SU-DHL-6 (cell line): ENCODE results near the gene LAD1.

ENCODE experiments used
- H2AFZ ChIP-seq: fragments of 200-600 bp; sonication (generic); 2 replicates; pipeline ENCODE4 v1.6.1; 2014; ENCODE audit warnings: low read depth, mild to moderate bottlenecking, moderate library complexity, mixed read lengths, antibody characterized with exemption, low read length; ENCODE audit not compliant: severe bottlenecking
- H3F3A ChIP-seq: fragments of 200-600 bp; shearing (Covaris generic); 2 replicates; pipeline ENCODE4 v1.6.0; 2016; ENCODE audit warnings: antibody characterized with exemption, mild to moderate bottlenecking; ENCODE audit not compliant: insufficient read depth
- H3K27ac ChIP-seq: fragments of 200-600 bp; sonication (generic); 2 replicates; pipeline ENCODE4 v1.5.1; 2016; ENCODE audit warnings: low read depth, mild to moderate bottlenecking, low read length, moderate library complexity, mixed read lengths
- H3K27me3 ChIP-seq: fragments of 200-600 bp; sonication (generic), shearing (Covaris generic); 2 replicates; pipeline ENCODE4 v1.6.0; 2014; ENCODE audit warnings: mild to moderate bottlenecking, low read length
- H3K36me3 ChIP-seq: fragments of 200-600 bp; sonication (generic); 2 replicates; pipeline ENCODE4 v1.6.1; 2014; ENCODE audit warnings: mild to moderate bottlenecking, low read length, mixed read lengths
- H3K4me2 ChIP-seq: fragments of 300-600, 200-600 bp; shearing (Covaris generic), sonication (generic); 2 replicates; pipeline ENCODE4 v1.6.0; 2014; ENCODE audit warnings: low read length, low read depth, mild to moderate bottlenecking; ENCODE audit not compliant: poor library complexity, severe bottlenecking
- H3K4me3 ChIP-seq: fragments of 200-600 bp; sonication (generic); 2 replicates; pipeline ENCODE4 v1.5.1; 2014; ENCODE audit warnings: antibody characterized with exemption, low read length, mild to moderate bottlenecking, mixed read lengths; ENCODE audit not compliant: insufficient read depth, poor library complexity, severe bottlenecking
- H3K79me2 ChIP-seq: fragments of 200-600 bp; sonication (generic); 2 replicates; pipeline ENCODE4 v1.6.1; 2014; ENCODE audit warnings: mild to moderate bottlenecking, low read length, moderate library complexity; ENCODE audit not compliant: insufficient read depth
- H3K9ac ChIP-seq: fragments of 200-600 bp; sonication (generic); 2 replicates; pipeline ENCODE4 v1.7.0; 2014; ENCODE audit warnings: mild to moderate bottlenecking, low read length
- H3K9me2 ChIP-seq: fragments of 200-600 bp; sonication (generic); replicated peaks from 2 replicates; pipeline ENCODE4 v1.6.1; 2014; ENCODE audit warnings: low read length; ENCODE audit not compliant: insufficient read depth
- H3K9me3 ChIP-seq: fragments of 200-600 bp; sonication (generic); 2 replicates; pipeline ENCODE4 v1.6.1; 2014; ENCODE audit warnings: low read length, mixed read lengths; ENCODE audit not compliant: insufficient read depth
- H4K20me1 ChIP-seq: fragments of 200-600 bp; sonication (generic); 2 replicates; pipeline ENCODE4 v1.6.1; 2014; ENCODE audit warnings: low read depth, mild to moderate bottlenecking, antibody characterized with exemption, low read length, moderate library complexity, mixed read lengths
- EZH2phosphoT487 ChIP-seq: fragments of 200-600 bp; sonication (generic), shearing (Covaris generic); conservative IDR thresholded peaks from 2 replicates; pipeline ENCODE4 v1.6.1; 2018; ENCODE audit warnings: mild to moderate bottlenecking, antibody characterized with exemption, low read length, moderate library complexity, mixed read lengths
- TF ChIP-seq, protein P1 (sequence below): fragments of 200-600 bp; sonication (generic); IDR thresholded peaks from one replicate; pipeline ENCODE4 v1.5.1; 2017; ENCODE audit warnings: antibody characterized with exemption, mild to moderate bottlenecking, low read length, moderate library complexity; ENCODE audit not compliant: insufficient read depth, poor library complexity, severe bottlenecking

LAD1 gene

DNA sequence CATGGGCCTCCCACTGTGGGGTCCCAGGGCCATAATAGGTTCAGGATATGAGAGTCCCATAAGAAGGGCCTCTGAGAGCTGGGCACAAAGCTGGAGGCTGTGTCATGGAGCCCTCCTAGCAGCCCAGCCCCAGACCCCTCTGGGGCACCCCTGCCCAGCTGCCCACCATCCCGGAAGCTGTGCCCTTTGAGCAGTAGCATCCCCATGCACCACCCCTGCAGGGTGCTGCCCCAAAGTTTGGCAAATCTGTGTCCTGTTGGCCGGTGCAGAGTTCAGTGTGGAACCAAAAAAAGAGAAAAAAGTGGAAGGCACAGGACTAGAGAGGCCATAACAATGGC lies 39.3 kb downstream of the LAD1 start:
- H3K9me3 ChIP-seq: no peaks in the 10 kb centered on the region
- H2AFZ ChIP-seq: no peak overlapping the region
- TF ChIP-seq, protein P1, sequence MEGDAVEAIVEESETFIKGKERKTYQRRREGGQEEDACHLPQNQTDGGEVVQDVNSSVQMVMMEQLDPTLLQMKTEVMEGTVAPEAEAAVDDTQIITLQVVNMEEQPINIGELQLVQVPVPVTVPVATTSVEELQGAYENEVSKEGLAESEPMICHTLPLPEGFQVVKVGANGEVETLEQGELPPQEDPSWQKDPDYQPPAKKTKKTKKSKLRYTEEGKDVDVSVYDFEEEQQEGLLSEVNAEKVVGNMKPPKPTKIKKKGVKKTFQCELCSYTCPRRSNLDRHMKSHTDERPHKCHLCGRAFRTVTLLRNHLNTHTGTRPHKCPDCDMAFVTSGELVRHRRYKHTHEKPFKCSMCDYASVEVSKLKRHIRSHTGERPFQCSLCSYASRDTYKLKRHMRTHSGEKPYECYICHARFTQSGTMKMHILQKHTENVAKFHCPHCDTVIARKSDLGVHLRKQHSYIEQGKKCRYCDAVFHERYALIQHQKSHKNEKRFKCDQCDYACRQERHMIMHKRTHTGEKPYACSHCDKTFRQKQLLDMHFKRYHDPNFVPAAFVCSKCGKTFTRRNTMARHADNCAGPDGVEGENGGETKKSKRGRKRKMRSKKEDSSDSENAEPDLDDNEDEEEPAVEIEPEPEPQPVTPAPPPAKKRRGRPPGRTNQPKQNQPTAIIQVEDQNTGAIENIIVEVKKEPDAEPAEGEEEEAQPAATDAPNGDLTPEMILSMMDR: no peak
- TF ChIP-seq EZH2phosphoT487: no peak
- no peaks in the 10 kb centered on the region for H4K20me1 ChIP-seq
- no peaks in the 10 kb centered on the region for H3K79me2 ChIP-seq
- H3K4me2 ChIP-seq: no peak overlapping the region
- no peaks in the 10 kb centered on the region for H3F3A ChIP-seq
- H3K4me3 ChIP-seq: no peak overlapping the region
- H3K9me2 ChIP-seq: no peaks in the 10 kb centered on the region
- H3K27me3 ChIP-seq: no peaks in the 10 kb centered on the region
- H3K36me3 ChIP-seq: no peaks in the 10 kb centered on the region
- no peak overlapping the region for H3K27ac ChIP-seq
- H3K9ac ChIP-seq: no peak overlapping the region

DNA sequence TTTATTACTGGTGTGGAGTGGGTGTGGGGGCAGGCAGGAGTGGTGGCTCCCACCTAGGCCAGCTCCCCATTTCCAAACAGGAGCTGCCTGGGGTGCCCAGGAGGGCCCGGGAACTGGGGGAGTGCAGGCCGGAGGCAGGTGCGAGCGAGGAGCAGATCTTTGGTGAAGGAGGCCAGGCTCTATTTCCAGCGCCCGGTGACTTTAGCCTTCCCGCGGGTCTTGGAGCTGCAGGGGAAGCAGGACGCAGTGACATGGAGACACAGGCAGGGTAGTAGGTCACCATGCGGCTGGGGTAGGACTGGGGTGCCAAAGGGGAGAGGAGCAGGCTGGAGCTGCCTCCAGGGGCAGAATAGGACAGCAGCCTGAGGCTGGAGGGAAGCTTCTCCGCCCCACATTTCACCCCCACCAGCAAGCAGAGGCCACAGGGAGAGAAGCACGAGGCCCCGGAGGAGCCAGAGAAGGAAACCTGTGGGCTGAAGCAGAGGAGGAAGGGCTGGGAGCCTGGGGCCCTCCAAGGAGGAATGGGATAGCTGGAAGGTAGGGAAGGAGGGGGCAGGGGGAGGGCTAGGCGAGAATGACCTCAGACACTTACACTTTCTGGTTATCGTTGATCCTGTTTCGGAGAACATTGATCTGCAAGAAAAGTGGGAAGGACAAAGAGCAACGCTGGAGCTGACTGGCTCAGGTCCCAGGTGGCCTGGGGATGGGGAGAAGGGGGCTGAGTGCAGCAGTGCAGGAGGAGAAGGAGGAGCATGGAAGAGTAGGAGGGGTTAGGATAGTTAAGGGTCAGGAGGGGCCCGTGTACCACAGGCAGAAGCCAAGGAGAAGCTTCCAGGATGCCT lies 39.9 kb downstream of the LAD1 start:
- H3K36me3 ChIP-seq: no peaks in the 10 kb centered on the region
- H3K4me3 ChIP-seq: no peak overlapping the region
- H3K9me2 ChIP-seq: no peaks in the 10 kb centered on the region
- no peak overlapping the region for H2AFZ ChIP-seq
- H3K79me2 ChIP-seq: no peaks in the 10 kb centered on the region
- H4K20me1 ChIP-seq: no peaks in the 10 kb centered on the region
- TF ChIP-seq, protein P1: no peak
- H3K4me2 ChIP-seq: no peak overlapping the region
- H3K27me3 ChIP-seq: no peaks in the 10 kb centered on the region
- H3K27ac ChIP-seq: no peak overlapping the region
- H3F3A ChIP-seq: no peaks in the 10 kb centered on the region
- H3K9ac ChIP-seq: no peak overlapping the region
- H3K9me3 ChIP-seq: no peaks in the 10 kb centered on the region

DNA sequence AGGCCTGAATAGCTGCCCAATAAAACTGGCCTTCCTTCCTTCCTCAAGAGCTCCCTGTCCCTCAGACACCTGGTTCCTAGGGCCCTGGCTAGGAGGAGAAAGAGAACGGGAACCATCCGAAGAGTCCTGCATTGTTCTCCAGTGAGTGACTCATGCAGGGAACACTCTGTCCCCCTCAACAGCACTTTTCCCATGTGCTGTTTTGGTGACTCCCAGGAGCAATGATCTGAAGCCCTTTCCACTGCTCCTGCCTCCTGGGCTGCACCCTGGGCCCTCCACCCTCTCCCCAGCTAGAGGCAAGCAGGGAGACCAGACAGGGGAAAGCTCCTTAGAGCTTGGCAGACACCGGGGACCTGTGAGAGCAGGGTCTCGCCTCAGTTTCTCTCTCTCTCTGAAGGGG lies 40.5 kb downstream of the LAD1 start:
- H3K4me2 ChIP-seq: no peak overlapping the region

More for the DNA sequence above, 40.5 kb downstream of the LAD1 start:
- Histone ChIP-seq H3K27me3 (no peaks in the 10 kb centered on the region), H4K20me1 (no peaks in the 10 kb centered on the region), H2AFZ (no peak overlapping the region), H3K36me3 (no peaks in the 10 kb centered on the region), H3K79me2 (no peaks in the 10 kb centered on the region), H3K9me2 (no peaks in the 10 kb centered on the region), H3K4me3 (no peak overlapping the region), H3K27ac (no peak overlapping the region), H3K9ac (no peak overlapping the region), H3F3A (no peaks in the 10 kb centered on the region), H3K9me3 (no peaks in the 10 kb centered on the region)
- TF ChIP-seq, protein P1: no peak
- TF ChIP-seq EZH2phosphoT487: no peak
